GM12875 (cell line): ENCODE results near the gene PACSIN3.

Experiments used
- H3K4me3 ChIP-seq: one replicate; pipeline ENCODE4 v1.5.1; 2011; ENCODE audit warnings: low read depth, low read length, control low read depth
- CTCF ChIP-seq: IDR thresholded peaks from 2 replicates; pipeline ENCODE4 v1.5.1; 2011; ENCODE audit warnings: low read depth, mild to moderate bottlenecking, control low read depth, inconsistent platforms, low read length, moderate library complexity, borderline replicate concordance; ENCODE audit not compliant: insufficient read depth

Gene PACSIN3

GRCh38 chr11:47132981-47133380 lies 53.3 kb downstream of the PACSIN3 start:
- TF ChIP-seq CTCF, result no peak
- no peak overlapping the region for H3K4me3 ChIP-seq

GRCh38 chr11:47132490-47132889 lies 53.7 kb downstream of the PACSIN3 start:
- no peak overlapping the region for H3K4me3 ChIP-seq
- no peak for TF ChIP-seq CTCF

- H3K4me3 ChIP-seq, result no peak overlapping the region
- TF ChIP-seq CTCF, result no peak
Measured at GRCh38 chr11:47131136-47131535, 55.1 kb downstream of the PACSIN3 start.

- no peak overlapping the region for H3K4me3 ChIP-seq
- no peak for TF ChIP-seq CTCF
Measured at GRCh38 chr11:47130543-47130942, 55.7 kb downstream of the PACSIN3 start.
